GM23338 (cell line): ENCODE data around the gene PIK3C2B.

ENCODE experiments used
- CREB1 ChIP-seq: fragments of 250-450 bp; sonication (Bioruptor Pico); IDR thresholded peaks from 2 replicates; pipeline ENCODE4 v1.5.0; 2020; ENCODE audit warnings: low read depth, mild to moderate bottlenecking, moderate library complexity
- EZH2 ChIP-seq: fragments of 200-600 bp; sonication (generic); IDR thresholded peaks from one replicate; pipeline ENCODE4 v1.8.0; 2017; ENCODE audit warnings: antibody characterized with exemption, mild to moderate bottlenecking, low read depth; ENCODE audit not compliant: unreplicated experiment
- EZH2phosphoT487 ChIP-seq: fragments of 200-600 bp; sonication (generic); IDR thresholded peaks from one replicate; pipeline ENCODE4 v1.8.1; 2018; ENCODE audit warnings: antibody characterized with exemption; ENCODE audit not compliant: unreplicated experiment
- JUNB ChIP-seq: IDR thresholded peaks from one replicate; pipeline ENCODE4 v1.6.1; 2016; ENCODE audit warnings: antibody characterized with exemption; ENCODE audit not compliant: unreplicated experiment
- POLR2AphosphoS5 ChIP-seq: IDR thresholded peaks from 2 replicates; pipeline ENCODE4 v1.6.1; 2016; ENCODE audit warnings: antibody characterized with exemption, low read depth
- STAT1 ChIP-seq: IDR thresholded peaks from one replicate; pipeline ENCODE4 v1.6.1; 2016; ENCODE audit warnings: antibody characterized with exemption; ENCODE audit not compliant: unreplicated experiment
- TF ChIP-seq, protein P1 (sequence below), 2 experiments: fragments of 200-600 bp in 1 of 2; sonication (generic) in 1 of 2; conservative IDR thresholded peaks; 2 replicates each; pipeline versions ENCODE4 v1.5.1 to v1.6.1; 2016 to 2017; ENCODE audit warnings: antibody characterized with exemption in 2 of 2, low read depth in 2 of 2, mild to moderate bottlenecking in 2 of 2, moderate library complexity in 1 of 2
- TF ChIP-seq, protein P2 (sequence below): IDR thresholded peaks from one replicate; pipeline ENCODE4 v1.6.1; 2018; ENCODE audit warnings: antibody characterized with exemption; ENCODE audit not compliant: unreplicated experiment
- TF ChIP-seq, protein P3 (sequence below): fragments of 250-450 bp; sonication (Bioruptor Pico); IDR thresholded peaks from 2 replicates; pipeline ENCODE4 v1.5.0; 2020; ENCODE audit warnings: mild to moderate bottlenecking, moderate library complexity

DNA sequence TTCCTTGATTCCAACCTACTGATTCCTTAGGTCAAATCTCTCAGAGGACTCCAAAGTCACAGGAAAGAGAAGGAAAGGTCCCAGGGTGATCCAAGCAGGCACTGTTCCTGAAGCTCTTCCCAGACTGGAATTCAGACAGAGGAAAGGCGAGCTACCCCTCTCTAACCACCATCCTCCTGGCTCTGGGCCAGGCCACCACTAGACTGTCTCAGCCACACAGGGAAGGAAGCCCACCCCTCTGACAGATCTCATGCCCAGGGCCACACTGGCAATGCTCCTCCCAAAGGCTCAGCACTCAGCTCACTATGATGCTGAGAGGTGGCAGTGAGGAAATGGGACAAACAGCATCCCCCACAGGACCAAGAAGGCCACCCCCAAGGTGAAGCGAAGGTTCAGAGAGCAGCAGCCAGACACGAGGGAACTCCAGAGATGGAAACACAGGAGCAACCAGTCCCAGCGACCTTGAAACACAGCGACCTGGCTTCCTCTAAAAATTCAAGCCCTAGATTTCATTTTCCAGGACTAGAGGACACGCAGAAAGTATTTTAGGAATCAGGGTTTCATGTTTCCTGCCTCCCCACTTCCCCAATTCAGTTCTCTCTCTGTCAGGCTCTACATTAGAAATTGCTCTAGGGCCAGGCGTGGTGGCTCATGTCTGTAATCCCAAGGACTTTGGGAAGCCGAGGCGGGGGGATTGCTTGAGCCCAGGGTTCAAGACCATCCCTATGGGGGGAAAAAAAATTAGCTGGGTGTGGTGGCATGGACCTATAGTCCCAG is 18.8 kb downstream of the PIK3C2B start:
- no peak for TF ChIP-seq STAT1
- TF ChIP-seq, protein P1, sequence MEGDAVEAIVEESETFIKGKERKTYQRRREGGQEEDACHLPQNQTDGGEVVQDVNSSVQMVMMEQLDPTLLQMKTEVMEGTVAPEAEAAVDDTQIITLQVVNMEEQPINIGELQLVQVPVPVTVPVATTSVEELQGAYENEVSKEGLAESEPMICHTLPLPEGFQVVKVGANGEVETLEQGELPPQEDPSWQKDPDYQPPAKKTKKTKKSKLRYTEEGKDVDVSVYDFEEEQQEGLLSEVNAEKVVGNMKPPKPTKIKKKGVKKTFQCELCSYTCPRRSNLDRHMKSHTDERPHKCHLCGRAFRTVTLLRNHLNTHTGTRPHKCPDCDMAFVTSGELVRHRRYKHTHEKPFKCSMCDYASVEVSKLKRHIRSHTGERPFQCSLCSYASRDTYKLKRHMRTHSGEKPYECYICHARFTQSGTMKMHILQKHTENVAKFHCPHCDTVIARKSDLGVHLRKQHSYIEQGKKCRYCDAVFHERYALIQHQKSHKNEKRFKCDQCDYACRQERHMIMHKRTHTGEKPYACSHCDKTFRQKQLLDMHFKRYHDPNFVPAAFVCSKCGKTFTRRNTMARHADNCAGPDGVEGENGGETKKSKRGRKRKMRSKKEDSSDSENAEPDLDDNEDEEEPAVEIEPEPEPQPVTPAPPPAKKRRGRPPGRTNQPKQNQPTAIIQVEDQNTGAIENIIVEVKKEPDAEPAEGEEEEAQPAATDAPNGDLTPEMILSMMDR (conservative IDR thresholded peaks at IDR 0.05; ENCODE audit: low read depth in 2 of 2), result no peak
- no peak for TF ChIP-seq EZH2
- TF ChIP-seq POLR2AphosphoS5, result no peak
- TF ChIP-seq, protein P2, sequence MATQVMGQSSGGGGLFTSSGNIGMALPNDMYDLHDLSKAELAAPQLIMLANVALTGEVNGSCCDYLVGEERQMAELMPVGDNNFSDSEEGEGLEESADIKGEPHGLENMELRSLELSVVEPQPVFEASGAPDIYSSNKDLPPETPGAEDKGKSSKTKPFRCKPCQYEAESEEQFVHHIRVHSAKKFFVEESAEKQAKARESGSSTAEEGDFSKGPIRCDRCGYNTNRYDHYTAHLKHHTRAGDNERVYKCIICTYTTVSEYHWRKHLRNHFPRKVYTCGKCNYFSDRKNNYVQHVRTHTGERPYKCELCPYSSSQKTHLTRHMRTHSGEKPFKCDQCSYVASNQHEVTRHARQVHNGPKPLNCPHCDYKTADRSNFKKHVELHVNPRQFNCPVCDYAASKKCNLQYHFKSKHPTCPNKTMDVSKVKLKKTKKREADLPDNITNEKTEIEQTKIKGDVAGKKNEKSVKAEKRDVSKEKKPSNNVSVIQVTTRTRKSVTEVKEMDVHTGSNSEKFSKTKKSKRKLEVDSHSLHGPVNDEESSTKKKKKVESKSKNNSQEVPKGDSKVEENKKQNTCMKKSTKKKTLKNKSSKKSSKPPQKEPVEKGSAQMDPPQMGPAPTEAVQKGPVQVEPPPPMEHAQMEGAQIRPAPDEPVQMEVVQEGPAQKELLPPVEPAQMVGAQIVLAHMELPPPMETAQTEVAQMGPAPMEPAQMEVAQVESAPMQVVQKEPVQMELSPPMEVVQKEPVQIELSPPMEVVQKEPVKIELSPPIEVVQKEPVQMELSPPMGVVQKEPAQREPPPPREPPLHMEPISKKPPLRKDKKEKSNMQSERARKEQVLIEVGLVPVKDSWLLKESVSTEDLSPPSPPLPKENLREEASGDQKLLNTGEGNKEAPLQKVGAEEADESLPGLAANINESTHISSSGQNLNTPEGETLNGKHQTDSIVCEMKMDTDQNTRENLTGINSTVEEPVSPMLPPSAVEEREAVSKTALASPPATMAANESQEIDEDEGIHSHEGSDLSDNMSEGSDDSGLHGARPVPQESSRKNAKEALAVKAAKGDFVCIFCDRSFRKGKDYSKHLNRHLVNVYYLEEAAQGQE, result no peak
- TF ChIP-seq EZH2phosphoT487, result no peak
- TF ChIP-seq, protein P3, sequence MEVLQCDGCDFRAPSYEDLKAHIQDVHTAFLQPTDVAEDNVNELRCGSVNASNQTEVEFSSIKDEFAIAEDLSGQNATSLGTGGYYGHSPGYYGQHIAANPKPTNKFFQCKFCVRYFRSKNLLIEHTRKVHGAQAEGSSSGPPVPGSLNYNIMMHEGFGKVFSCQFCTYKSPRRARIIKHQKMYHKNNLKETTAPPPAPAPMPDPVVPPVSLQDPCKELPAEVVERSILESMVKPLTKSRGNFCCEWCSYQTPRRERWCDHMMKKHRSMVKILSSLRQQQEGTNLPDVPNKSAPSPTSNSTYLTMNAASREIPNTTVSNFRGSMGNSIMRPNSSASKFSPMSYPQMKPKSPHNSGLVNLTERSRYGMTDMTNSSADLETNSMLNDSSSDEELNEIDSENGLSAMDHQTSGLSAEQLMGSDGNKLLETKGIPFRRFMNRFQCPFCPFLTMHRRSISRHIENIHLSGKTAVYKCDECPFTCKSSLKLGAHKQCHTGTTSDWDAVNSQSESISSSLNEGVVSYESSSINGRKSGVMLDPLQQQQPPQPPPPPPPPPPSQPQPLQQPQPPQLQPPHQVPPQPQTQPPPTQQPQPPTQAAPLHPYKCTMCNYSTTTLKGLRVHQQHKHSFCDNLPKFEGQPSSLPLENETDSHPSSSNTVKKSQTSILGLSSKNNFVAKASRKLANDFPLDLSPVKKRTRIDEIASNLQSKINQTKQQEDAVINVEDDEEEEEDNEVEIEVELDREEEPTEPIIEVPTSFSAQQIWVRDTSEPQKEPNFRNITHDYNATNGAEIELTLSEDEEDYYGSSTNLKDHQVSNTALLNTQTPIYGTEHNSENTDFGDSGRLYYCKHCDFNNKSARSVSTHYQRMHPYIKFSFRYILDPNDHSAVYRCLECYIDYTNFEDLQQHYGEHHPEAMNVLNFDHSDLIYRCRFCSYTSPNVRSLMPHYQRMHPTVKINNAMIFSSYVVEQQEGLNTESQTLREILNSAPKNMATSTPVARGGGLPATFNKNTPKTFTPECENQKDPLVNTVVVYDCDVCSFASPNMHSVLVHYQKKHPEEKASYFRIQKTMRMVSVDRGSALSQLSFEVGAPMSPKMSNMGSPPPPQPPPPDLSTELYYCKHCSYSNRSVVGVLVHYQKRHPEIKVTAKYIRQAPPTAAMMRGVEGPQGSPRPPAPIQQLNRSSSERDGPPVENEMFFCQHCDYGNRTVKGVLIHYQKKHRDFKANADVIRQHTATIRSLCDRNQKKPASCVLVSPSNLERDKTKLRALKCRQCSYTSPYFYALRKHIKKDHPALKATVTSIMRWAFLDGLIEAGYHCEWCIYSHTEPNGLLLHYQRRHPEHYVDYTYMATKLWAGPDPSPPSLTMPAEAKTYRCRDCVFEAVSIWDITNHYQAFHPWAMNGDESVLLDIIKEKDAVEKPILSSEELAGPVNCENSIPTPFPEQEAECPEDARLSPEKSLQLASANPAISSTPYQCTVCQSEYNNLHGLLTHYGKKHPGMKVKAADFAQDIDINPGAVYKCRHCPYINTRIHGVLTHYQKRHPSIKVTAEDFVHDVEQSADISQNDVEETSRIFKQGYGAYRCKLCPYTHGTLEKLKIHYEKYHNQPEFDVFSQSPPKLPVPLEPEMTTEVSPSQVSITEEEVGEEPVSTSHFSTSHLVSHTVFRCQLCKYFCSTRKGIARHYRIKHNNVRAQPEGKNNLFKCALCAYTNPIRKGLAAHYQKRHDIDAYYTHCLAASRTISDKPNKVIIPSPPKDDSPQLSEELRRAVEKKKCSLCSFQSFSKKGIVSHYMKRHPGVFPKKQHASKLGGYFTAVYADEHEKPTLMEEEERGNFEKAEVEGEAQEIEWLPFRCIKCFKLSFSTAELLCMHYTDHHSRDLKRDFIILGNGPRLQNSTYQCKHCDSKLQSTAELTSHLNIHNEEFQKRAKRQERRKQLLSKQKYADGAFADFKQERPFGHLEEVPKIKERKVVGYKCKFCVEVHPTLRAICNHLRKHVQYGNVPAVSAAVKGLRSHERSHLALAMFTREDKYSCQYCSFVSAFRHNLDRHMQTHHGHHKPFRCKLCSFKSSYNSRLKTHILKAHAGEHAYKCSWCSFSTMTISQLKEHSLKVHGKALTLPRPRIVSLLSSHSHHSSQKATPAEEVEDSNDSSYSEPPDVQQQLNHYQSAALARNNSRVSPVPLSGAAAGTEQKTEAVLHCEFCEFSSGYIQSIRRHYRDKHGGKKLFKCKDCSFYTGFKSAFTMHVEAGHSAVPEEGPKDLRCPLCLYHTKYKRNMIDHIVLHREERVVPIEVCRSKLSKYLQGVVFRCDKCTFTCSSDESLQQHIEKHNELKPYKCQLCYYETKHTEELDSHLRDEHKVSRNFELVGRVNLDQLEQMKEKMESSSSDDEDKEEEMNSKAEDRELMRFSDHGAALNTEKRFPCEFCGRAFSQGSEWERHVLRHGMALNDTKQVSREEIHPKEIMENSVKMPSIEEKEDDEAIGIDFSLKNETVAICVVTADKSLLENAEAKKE (CRISPR knock-in tag), result no peak
- TF ChIP-seq CREB1 (CRISPR knock-in tag), result no peak
- TF ChIP-seq JUNB, result no peak
